ENCODE results near the gene GABRA1. TPM values are rescaled to one million over a fixed set of nuclear protein-coding genes. Genes with fewer than 3 reads are reported as not detected.

Gene GABRA1
- polyA plus RNA-seq, 3 donors, result 0.10 TPM; not detected in 2

Other genes starting within 250 kb of the GABRA1 start
- under 1 TPM in 1 of 3 donors, not detected in 2; 0.17 TPM for gene GABRA6, start 162.4 kb upstream of the GABRA1 start, polyA plus RNA-seq (ENCODE audit: insufficient read length in 3 of 3)
- under 1 TPM in 1 of 3 donors, not detected in 2; 0.06 TPM for gene GABRG2, start 219.7 kb downstream of the GABRA1 start, polyA plus RNA-seq (ENCODE audit: insufficient read length in 3 of 3)